Activated CD8-positive, alpha-beta memory T cell treated with anti-CD3 and anti-CD28 coated beads, Interleukin-2, amount 50 U/mL, for 4 hours (primary cell): Measurements from ENCODE around the gene CACNA2D3.

Experiments used
- DNase-seq: peaks from one replicate; pipeline ENCODE4 v3.0.0-alpha.2; 2020

Gene CACNA2D3

GRCh38 chr3:54294214-54294613 lies 171.9 kb downstream of the CACNA2D3 start:
- no peak for DNase-seq

DNA sequence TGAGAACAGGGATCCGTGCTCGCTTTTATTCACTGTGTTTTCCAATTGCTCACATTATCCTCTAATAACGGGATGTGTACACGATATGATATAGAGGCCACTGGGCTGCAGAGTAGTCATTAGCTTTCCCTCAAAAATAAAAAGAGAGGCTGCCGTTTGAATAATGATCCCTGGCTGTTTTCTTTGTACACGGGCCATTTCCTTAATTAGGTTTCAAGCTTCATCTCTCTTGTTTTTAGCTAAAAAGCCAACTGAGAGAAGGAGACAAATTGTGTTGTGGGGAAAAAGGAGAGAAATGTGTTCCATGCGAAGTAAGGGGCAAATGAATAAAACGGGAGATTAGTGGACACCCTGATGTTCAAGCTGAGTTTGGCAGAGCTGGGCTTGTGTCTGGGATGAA lies 174.2 kb downstream of the CACNA2D3 start:
- DNase-seq, result no peak

DNA sequence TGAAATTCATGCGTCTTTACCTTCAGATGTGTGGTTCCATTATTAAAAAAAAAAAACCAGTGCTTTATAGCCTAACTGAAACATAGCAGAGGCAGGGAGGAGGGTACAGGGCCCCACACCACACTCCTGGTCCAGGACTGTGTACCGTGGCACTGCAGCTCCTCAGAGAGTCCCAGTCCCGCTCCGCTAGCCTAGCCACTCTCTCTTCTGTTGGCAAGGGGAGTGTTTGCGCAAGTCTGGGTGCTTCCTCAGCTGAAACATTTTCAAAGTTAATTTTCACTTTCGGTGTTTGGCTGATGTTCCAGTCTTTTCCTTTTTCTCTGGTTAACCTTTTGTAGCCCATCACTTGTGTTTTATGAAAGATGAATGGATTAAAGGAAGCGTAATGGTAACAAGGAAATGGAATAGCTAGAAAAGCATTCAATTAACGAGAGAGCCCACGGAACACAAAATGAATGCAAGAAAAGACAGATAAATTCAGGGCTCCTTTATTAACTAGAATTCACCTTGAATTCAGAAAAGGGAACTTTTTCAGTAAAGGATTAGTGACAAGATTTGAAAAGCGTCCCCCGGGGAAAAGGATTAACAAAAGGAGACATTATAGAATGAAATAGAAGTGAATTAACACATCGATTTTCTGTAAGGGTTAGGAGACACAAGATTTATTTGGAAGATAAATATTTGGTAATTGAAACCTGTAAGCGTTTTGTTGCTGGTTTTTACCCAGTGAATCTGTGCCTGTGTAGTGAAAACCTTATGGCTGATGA lies 177.0 kb downstream of the CACNA2D3 start:
- DNase-seq, result no peak

- no peak for DNase-seq
Measured at GRCh38 chr3:54303517-54304375, 181.4 kb downstream of the CACNA2D3 start.

- DNase-seq, result no peak
Measured at GRCh38 chr3:54304877-54305276, 182.5 kb downstream of the CACNA2D3 start.

DNA sequence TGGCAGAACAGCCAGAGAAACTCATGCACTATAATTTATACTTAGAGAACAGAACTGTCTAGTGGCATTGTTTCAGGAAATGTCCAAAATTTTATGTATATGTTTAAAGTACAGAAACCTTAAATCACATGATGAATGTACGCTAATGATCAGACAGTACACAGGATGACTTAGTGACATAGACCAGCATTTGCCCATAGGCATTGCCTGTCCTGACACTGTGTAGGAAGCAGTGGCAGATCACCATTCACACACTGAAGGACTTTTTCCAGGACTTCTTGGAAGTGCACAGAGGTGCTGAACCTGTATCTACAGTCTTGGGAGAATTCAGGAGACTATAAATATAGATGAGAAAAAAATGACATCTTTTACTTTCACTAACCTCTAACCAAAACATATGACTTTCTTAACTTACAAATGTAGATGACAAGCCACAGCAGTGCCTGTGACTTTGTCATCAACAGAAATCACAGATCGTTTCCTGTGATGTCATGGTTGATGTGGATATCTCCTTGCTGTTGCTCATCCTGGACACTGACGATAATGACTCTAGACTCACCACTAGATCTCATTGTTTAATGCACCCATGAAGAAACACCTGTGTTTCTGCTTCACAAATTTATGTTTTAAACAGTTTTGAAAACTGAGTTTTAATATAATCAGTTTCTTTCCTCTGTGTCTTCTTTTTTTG lies 183.2 kb downstream of the CACNA2D3 start:
- DNase-seq, result no peak

- no peak for DNase-seq
Measured at GRCh38 chr3:54307566-54308180, 185.3 kb downstream of the CACNA2D3 start.

DNA sequence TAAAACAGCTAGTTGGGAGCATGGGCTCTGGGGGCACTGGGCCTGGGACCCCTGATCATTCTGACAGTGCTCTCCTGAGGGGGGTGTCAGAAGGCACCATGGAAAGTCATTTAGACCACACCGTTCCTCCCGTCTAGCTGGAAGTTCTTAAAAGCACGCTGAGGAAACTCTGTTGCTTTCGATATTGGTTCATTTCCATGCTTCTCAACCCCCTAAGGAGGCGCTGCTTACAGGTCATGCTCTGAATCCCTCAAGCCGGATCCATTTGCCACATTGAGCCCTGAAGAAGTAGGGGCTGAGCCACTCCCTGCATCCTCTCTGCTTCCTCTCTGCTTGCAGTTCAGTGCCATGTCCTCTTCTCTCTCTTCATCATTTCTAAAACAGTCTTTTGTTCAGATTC lies 187.2 kb downstream of the CACNA2D3 start:
- no peak for DNase-seq

GRCh38 chr3:54311211-54311747 lies 188.9 kb downstream of the CACNA2D3 start:
- DNase-seq, result no peak

DNA sequence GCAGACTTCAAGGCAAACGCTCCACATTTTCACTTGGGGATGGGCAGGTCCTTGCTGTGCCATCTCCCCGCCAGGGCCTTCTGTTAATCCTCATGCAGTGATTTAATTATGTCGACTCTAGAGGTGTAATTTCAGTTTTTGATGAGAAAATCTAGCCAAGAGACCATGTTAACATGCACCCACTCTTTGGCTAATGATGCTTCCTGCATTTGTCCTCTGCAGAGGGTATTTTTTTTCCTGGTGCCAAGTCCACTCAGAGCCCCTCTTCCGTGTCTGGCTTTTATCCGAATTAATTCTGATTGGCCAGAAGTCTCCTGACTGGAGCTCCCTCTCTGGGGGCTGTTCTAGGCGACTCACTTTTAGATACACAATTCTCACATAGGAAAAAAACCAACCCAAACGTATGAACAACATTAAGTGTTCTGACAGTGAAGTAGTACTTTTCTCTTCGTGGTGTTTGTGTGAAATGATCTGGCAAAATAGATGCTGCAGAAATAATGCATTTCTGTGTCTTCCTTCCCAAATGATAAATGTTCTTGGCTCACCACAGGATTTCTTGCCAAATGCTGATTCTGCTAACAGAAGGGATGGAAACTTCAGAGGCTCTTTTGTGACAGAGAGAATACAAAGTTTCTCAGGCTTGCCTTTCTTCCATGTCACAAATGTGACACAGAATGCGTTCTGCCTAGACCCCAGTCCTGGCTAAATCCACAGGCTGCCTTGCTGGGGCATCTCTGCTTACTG lies 190.0 kb downstream of the CACNA2D3 start:
- no peak for DNase-seq

GRCh38 chr3:54313418-54313817 lies 191.1 kb downstream of the CACNA2D3 start:
- no peak for DNase-seq

DNA sequence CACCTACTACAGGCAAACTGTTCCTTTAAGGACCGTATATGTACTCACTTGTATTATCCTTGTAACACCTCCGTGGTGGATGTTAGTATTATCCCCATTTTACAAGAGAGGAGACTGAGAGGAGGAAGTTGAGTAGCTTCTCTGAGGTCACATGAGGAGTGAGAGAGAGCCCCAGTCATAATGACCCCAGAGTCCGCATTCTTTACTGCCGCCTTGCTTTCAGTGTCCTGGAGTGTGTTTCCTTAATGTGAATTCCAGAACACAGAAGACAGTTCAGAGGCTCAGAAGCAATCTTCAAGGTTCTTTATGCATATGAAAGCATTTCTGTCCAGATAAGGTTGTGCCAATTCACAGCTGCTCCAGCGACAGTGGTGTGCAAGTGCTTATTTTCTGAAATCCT lies 199.2 kb downstream of the CACNA2D3 start:
- no peak for DNase-seq

DNA sequence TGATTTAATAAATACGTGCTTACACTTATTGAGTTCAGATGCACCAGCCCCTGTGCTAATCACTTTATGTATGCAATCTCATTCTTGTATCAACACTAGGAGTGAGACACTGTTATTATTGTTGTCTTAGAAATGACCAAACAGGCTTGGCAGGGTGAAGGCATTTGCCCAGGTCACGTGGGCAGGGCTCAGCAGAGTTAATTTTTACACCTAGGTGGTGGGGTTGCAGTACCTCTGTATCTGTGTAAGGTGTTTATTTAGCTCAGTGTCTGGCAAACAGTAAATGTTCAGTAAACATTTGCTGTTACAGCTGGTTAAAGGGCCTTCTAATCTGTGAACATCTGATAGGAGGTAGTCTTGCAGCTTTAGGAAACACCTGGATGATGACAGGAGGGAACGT lies 200.0 kb downstream of the CACNA2D3 start:
- no peak for DNase-seq

DNA sequence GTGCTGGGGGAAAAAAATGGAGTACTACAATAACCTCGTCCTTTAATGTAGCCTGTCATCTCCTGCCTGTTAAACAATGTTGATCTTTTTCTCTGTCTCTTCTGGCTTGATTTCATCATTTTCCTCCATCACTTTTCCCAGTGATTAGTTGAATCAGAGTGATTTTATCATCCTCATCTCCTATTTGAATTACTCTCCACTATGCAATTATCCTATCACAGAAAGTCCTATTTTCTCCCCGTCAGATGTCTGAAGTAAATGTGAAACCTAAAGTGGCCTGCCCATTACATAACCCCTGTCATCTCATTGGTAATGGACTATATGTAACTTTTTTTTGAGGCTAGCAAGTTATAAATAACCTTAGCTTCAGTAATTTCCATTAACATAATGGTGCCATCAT lies 201.8 kb downstream of the CACNA2D3 start:
- no peak for DNase-seq

DNA sequence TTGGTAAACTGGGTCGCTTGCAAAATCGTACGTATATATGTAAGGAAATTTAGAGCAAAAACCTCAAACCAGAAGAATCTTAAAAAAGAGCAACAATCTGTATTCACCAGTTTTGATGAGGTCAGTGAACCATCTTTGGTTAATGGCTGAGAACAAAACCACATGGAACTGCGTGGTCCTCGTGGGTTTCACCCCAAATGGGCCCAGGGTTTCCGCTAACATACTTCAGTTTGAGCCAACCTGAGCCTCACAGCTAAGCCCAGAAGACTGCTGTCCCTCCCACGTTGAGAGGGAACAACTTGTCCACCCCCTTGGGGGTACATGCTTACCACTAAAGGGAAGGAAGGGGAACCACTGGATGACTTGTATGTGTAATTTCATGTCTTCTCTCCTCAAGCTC lies 204.6 kb downstream of the CACNA2D3 start:
- DNase-seq, result no peak

DNA sequence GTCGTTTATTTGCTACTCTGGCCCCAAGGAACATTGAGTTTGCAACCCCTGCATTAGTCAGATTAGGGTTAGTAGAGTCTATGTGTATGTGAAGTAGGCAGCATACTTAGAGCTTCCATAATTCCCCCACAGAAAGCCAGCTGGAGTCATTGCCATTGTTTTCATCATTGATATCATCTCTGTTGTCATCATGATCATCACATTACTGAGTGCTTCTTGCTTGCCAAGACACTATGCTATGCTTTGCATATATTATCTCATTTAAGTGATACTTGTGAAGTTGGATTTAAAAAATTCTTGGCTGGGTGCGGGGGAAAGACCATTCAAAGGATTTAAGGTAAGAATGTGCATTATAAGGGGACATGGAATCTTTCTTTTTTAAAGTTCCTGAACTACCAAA lies 209.0 kb downstream of the CACNA2D3 start:
- DNase-seq, result no peak

DNA sequence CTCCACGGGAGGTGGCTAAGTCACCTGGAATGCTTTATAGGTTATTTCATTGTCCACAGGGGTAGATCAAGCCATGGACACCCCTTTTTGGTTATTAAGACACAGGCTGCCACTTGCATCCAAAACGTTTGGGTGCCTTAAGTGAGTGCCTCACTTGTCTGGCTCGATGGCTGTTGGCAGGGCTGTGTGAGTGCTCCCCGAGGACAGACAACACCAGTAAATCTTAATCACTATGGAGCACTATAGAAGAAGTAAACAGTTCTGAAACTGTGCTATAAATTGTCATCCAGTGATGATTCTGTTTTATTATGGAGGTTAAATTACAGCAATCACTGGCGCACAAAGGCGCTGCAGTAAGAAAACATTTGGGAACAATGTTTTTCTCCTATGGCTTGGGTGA lies 215.5 kb downstream of the CACNA2D3 start:
- DNase-seq, result no peak

- no peak for DNase-seq
Measured at GRCh38 chr3:54339608-54340007, 217.3 kb downstream of the CACNA2D3 start.

DNA sequence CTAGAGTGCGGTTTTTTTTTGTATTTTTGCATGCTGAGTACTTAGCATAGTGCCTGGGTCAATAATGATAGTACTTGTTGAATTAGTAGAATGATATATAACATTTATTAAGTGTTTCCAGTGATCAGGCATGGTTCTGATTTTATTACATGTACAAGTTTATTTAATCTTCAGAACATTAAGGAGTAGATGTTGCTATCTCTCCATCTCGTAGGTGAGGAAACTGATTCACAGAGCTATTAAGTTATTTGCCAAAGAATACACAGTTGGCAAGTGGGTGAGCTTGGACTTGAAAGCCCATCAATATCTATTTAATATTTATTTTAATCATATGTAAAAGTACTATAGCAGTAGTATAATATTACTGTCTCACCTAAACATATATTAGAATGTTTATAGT lies 219.5 kb downstream of the CACNA2D3 start:
- no peak for DNase-seq

DNA sequence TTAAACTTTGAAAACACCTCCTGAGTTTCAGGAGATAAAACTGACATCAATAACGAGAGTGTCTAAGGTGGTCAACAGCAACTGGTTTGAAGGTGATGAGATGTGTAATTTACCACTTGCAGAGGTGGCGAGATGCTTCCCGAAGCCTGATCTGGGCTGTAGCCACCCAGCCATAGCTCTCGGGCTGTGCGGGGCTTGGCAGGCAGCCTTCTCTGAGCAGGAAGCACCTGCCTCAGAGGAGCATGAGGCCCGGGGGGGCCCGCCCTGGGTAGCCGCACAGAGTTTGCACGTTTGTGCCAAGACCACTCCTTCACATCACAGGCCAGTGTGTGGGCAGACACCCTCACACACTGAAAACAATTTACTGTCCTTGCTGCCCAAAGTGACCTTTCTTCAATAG lies 220.3 kb downstream of the CACNA2D3 start:
- DNase-seq, result no peak

GRCh38 chr3:54343495-54343894 lies 221.1 kb downstream of the CACNA2D3 start:
- no peak for DNase-seq

DNA sequence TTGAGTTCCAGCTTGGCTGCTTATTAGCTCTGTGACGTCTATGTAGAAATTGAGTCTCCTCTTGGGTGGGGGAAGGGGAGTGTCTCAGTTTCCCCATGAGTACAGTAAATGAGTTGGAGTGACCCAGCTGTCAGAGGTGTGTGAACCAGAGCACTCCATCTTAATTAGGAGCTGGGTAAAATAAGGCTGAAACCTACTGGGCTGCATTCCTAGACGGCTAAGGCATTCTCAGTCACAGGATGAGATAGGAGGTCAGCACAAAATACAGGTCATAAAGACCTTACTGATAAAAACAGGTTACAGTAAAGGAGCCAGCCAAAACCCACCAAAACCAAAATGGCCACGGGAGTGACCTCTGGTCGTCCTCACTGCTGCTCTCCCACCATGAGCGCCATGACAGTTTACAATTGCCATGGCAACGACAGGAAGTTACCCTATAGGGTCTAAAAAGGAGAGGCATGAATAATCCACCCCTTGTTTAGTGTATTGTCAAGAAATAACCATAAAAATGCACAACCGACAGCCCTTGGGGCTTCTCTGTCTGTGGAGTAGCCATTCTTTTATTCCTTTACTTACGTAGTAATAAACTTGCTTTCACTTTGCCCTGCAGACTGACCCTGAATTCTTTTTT lies 222.4 kb downstream of the CACNA2D3 start:
- no peak for DNase-seq
